Measurements from ENCODE around the gene MED8. TPM values are rescaled to one million over a fixed set of nuclear protein-coding genes. Genes with fewer than 3 reads are reported as not detected.

Gene MED8, protein sequence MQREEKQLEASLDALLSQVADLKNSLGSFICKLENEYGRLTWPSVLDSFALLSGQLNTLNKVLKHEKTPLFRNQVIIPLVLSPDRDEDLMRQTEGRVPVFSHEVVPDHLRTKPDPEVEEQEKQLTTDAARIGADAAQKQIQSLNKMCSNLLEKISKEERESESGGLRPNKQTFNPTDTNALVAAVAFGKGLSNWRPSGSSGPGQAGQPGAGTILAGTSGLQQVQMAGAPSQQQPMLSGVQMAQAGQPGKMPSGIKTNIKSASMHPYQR
- total RNA-seq (2014; rRNA removed; shearing (Covaris generic)): 16.6 and 17.6 TPM in 2 replicates
- 23.6 and 25.7 TPM in 2 replicates for polyA plus RNA-seq (2016; fragmentation: Nextera tagmentation; extraction: Ambion mirVana)
- long read RNA-seq, transcript MED8-203 (7 exons, 1,924 nt): major isoform, 33 of 54 reads
- long read RNA-seq, partial matches to known transcripts: 13 of 54 reads
- long read RNA-seq, other reads (novel, unspliced or antisense): 8 of 54 reads

DNA sequence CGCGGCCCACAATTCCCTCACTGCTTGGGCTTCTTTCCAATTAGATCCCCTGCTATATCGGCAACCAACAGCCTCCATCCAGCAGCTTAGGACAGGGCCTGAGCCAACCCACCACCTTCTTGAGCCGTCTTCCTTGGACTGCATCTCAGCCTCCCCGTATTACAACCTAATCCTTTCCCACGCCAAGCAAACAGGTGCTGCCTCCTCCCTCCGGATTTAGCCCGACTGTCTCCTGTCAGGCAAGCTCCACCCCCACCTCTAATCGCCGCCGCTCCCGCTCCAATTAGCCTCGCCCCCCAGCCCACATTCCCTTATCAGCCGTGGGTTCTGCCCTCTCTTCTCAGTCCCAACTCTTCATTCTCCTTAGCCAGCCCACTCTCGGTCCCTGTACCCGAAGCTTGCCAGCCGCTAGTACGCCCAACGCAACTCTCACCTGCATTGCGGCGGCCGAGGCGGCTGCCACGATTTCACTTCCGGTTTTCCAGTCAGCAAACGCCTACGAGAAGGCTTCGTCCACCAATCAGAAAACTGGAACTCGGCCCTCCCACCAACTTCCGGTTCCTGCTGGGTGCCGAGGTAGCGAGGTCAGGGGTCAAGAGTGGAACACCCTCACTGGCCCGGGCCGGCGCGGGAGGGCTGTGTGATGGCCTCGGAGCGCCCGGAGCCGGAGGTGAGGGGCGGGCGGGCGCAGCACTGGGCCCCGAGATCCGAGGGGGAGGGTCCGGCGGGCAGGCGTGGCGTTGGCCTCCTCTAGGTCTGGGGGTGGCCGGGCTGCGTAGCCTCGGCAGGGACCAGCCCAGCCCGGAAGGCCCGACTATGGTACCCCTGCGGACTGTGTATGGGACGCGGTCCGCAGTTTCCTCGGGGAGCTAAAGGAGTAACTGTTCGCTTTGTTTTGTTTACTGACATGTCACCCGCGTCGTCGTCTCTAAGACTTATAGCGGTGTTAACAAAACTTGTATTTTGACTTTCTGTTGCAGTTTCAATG, at the start of gene MED8, which contains the start of gene SZT2:
TSS of gene MED8 (minus strand) at position 475 of the 988 bp plus-strand sequence. CDS start at position 439, 36 bp downstream.
TSS of gene SZT2 (plus strand) at position 574 of the 988 bp plus-strand sequence. CDS start at position 644, 70 bp downstream.
- H3K27me3 Mint-ChIP-seq (ENCODE audit: insufficient read depth, low read depth, poor library complexity): peaks cover 2% of the 10 kb centered on the region
- Histone ChIP-seq H3K9me2 (ENCODE audit: insufficient read depth) (no peaks in the 10 kb centered on the region), H3K27ac (ENCODE audit: low read depth) (peak within 1 kb of the TSS; percentile 57), H3K4me2 (peak within 1 kb of the TSS; percentile 95), H3K27me3 (ENCODE audit: insufficient read depth) (no peaks in the 10 kb centered on the region), H3F3A (replicated peaks; ENCODE audit: low read depth) (no peaks in the 10 kb centered on the region), H3K79me2 (replicated peaks; ENCODE audit: insufficient read depth) (peaks cover 34% of the 10 kb centered on the region), H2AFZ (peak within 1 kb of the TSS; percentile 82), H3K4me1 (ENCODE audit: insufficient read depth) (peaks cover 13% of the 10 kb centered on the region; the same call in 1 of the 2 replicates), H3K4me3 (peak within 1 kb of the TSS; percentile 66), H4K20me1 (replicated peaks; ENCODE audit: insufficient read depth) (peaks cover 6% of the 10 kb centered on the region), H3K36me3 (ENCODE audit: insufficient read depth) (peaks cover 25% of the 10 kb centered on the region)
- H3K36me3 Mint-ChIP-seq (ENCODE audit: low read depth): peaks cover 24% of the 10 kb centered on the region
- ATAC-seq: peak; percentile 99
- H3K4me1 Mint-ChIP-seq: peaks cover 15% of the 10 kb centered on the region
- TF ChIP-seq EZH2phosphoT487 (IDR thresholded peaks at IDR 0.05; ENCODE audit: unreplicated experiment) (no peak), POLR2AphosphoS5 (IDR thresholded peaks at IDR 0.05; ENCODE audit: low read depth) (peak; percentile 92), STAT1 (IDR thresholded peaks at IDR 0.05; ENCODE audit: unreplicated experiment) (no peak), CREB1 (CRISPR knock-in tag; IDR thresholded peaks at IDR 0.05; ENCODE audit: low read depth) (peak; percentile 79), ZNF331 (CRISPR knock-in tag; IDR thresholded peaks at IDR 0.05; ENCODE audit: low read depth) (no peak)
- TF ChIP-seq, protein P1, sequence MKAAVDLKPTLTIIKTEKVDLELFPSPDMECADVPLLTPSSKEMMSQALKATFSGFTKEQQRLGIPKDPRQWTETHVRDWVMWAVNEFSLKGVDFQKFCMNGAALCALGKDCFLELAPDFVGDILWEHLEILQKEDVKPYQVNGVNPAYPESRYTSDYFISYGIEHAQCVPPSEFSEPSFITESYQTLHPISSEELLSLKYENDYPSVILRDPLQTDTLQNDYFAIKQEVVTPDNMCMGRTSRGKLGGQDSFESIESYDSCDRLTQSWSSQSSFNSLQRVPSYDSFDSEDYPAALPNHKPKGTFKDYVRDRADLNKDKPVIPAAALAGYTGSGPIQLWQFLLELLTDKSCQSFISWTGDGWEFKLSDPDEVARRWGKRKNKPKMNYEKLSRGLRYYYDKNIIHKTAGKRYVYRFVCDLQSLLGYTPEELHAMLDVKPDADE (IDR thresholded peaks at IDR 0.05): peak; percentile 84
- DNase-seq (ENCODE audit: low spot score): peak; percentile 99
- H3K9me3 Mint-ChIP-seq: no peaks in the 10 kb centered on the region
- peak within 1 kb of the TSS; percentile 98 for H3K27ac Mint-ChIP-seq
- peak within 1 kb of the TSS; percentile 98 for H3K4me3 Mint-ChIP-seq

DNA sequence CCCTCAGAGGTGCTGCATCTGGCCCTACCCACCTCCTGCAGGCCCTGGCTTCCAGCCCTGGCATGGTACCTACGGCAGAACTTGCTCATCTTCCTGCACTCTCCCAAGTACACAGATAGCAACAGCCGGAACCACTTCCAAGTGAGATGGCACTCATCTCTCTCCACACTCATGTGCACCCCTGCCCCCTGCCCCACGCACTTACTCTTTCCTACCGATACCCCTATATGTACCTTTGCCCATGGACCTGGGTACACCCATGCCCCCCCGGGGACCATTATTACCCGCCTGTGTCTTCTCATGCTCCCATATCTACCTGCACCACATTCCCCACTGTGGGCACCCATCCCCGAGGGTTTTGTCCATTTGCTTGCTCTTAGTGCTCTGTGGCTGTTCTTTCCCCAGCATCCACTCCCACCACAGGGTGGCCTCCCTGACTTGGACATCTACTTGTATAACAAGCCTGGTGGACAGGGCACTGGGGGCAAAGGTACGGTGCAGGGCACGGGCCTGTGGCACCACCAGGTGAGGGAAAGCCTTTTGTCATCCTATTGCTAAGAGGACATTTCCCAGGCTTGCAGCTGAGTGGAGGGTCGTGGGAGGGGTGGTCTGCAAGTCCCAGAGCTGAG, 49.5 kb upstream of the MED8 start:
- Mint-ChIP-seq H3K9me3 (no peaks in the 10 kb centered on the region), H3K4me1 (peaks cover 7% of the 10 kb centered on the region), H3K27ac (no peak overlapping the region), H3K36me3 (ENCODE audit: low read depth) (peaks cover 10% of the 10 kb centered on the region), H3K27me3 (ENCODE audit: insufficient read depth, low read depth, poor library complexity) (peaks cover 4% of the 10 kb centered on the region), H3K4me3 (no peak overlapping the region)
- no peaks in the 10 kb centered on the region for H3K79me2 ChIP-seq (replicated peaks; ENCODE audit: insufficient read depth)
- H3K27ac ChIP-seq (ENCODE audit: low read depth): no peak overlapping the region
- H3K27me3 ChIP-seq (ENCODE audit: insufficient read depth): no peaks in the 10 kb centered on the region
- no peak overlapping the region for H3K4me3 ChIP-seq
- TF ChIP-seq, protein P2, sequence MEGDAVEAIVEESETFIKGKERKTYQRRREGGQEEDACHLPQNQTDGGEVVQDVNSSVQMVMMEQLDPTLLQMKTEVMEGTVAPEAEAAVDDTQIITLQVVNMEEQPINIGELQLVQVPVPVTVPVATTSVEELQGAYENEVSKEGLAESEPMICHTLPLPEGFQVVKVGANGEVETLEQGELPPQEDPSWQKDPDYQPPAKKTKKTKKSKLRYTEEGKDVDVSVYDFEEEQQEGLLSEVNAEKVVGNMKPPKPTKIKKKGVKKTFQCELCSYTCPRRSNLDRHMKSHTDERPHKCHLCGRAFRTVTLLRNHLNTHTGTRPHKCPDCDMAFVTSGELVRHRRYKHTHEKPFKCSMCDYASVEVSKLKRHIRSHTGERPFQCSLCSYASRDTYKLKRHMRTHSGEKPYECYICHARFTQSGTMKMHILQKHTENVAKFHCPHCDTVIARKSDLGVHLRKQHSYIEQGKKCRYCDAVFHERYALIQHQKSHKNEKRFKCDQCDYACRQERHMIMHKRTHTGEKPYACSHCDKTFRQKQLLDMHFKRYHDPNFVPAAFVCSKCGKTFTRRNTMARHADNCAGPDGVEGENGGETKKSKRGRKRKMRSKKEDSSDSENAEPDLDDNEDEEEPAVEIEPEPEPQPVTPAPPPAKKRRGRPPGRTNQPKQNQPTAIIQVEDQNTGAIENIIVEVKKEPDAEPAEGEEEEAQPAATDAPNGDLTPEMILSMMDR (conservative IDR thresholded peaks at IDR 0.05; ENCODE audit: low read depth in 2 of 2): 0 out of 4 replicates have a peak, but pooled peaks of 1 of the 2 experiments have one; percentile 3
- TF ChIP-seq ZNF114 (CRISPR knock-in tag; IDR thresholded peaks at IDR 0.05) (no peak), POLR2AphosphoS5 (IDR thresholded peaks at IDR 0.05; ENCODE audit: low read depth) (no peak)
- H2AFZ ChIP-seq: no peak overlapping the region
- H3K4me2 ChIP-seq: no peak overlapping the region
- no peak for ATAC-seq
- H3F3A ChIP-seq (replicated peaks; ENCODE audit: low read depth): no peaks in the 10 kb centered on the region
- DNase-seq (ENCODE audit: low spot score): no peak
- H3K9me2 ChIP-seq (ENCODE audit: insufficient read depth): no peaks in the 10 kb centered on the region
- H3K36me3 ChIP-seq (ENCODE audit: insufficient read depth): no peaks in the 10 kb centered on the region
- no peaks in the 10 kb centered on the region for H4K20me1 ChIP-seq (replicated peaks; ENCODE audit: insufficient read depth)
- no peaks in the 10 kb centered on the region for H3K4me1 ChIP-seq (ENCODE audit: insufficient read depth)

All from GM23338 (cell line).